Body of pancreas (tissue), 4 donors: ENCODE data around the gene HSFX4.
"Not testable (repeated sequence)": the region's sequence is repeated elsewhere in the genome, so short reads cannot be mapped to it uniquely, and the experiment has no call there.

ENCODE experiments used
- POLR2A ChIP-seq, 3 donors: fragments of 450-650 bp; IDR thresholded peaks; one replicate each; pipeline ENCODE4 v1.6.1; 2016; ENCODE audit warnings: antibody characterized with exemption in 3 of 3, mild to moderate bottlenecking in 2 of 3
- TF ChIP-seq, protein P1 (sequence below), 7 experiments: fragments of 450-650 bp in 4 of 7; fragments of 200-600 bp in 3 of 7; sonication (generic) in 3 of 7; IDR thresholded peaks; one replicate each; pipeline ENCODE4 v1.5.1; 2016 to 2019; ENCODE audit warnings: antibody characterized with exemption in 7 of 7

DNA sequence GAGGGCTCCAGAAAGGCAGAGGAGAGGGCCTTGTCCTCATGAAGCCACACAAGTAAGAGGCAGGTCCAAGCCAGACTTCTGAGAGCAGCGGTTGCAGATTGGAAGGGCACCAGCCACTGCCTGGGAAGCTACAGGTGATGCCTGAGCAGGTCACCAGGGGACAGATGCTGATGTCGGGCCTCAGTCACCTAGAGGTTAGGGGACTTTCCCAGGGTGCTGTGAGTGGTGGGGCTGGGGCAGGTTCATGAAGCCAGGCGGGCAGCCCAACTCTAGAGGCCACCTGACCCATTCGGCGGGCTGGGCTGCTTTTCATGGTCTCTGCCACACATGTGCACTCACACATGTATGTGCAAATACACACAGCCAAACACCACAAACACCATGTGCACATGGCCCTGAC, 3.6 kb downstream of the HSFX4 start:
- TF ChIP-seq POLR2A (IDR thresholded peaks at IDR 0.05), result not testable (repeated sequence)
- TF ChIP-seq, protein P1, sequence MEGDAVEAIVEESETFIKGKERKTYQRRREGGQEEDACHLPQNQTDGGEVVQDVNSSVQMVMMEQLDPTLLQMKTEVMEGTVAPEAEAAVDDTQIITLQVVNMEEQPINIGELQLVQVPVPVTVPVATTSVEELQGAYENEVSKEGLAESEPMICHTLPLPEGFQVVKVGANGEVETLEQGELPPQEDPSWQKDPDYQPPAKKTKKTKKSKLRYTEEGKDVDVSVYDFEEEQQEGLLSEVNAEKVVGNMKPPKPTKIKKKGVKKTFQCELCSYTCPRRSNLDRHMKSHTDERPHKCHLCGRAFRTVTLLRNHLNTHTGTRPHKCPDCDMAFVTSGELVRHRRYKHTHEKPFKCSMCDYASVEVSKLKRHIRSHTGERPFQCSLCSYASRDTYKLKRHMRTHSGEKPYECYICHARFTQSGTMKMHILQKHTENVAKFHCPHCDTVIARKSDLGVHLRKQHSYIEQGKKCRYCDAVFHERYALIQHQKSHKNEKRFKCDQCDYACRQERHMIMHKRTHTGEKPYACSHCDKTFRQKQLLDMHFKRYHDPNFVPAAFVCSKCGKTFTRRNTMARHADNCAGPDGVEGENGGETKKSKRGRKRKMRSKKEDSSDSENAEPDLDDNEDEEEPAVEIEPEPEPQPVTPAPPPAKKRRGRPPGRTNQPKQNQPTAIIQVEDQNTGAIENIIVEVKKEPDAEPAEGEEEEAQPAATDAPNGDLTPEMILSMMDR (IDR thresholded peaks at IDR 0.05), result not testable (repeated sequence)
